ENCODE measurements around the gene LIMS1.
A peak's percentile ranks its signal among the peaks of the same experiment; 100 is the strongest.
"Not testable (repeated sequence)": the region's sequence is repeated elsewhere in the genome, so short reads cannot be mapped to it uniquely, and the experiment has no call there.

Gene LIMS1

DNA sequence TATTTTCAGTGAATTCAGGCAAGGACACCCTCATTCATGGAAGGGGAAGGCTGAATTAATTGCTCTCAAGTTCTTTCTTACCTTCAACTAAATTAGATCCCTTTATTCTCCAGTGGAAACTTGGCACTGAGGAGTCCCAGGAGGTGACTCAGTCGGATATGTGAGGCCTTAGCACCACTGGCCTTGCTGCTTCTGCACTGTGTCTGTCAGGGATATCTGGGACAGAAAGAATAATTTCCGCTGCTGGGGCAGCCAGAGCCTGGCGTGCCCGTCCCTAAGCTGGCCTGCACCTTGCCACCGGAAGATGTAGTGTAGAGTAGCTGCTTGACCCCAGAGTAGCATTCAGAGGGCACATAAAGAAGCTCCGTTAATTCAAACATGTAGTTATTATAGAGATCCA is 53.4 kb downstream of the LIMS1 start:
- DNase-seq (ENCODE audit: low read depth): no peak

GRCh38 chr2:108588070-108588668 is 53.9 kb downstream of the LIMS1 start:
- DNase-seq (ENCODE audit: low read depth): no peak

- no peak for DNase-seq (ENCODE audit: low read depth)
These were observed 55.1 kb downstream of the LIMS1 start for GRCh38 chr2:108589372-108589771.

DNA sequence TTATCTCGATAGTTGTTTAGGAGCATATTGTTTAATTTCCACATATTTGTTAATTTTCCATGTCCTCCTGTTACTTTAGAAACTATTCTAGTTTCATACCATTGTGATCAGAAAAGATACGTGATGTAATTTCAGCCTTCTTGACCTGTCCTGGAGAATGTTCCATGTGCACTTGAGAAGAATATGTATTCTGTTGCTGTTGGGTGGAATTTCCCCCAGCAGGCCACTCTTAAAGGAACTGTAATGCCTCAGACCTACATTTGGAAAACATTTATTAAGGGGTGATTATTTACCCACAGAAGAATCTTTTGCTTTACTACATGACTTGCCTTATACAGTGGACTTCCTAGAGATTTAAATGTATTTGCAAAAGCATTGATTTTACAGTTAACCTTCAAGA is 55.5 kb downstream of the LIMS1 start:
- no peak for DNase-seq (ENCODE audit: low read depth)

DNA sequence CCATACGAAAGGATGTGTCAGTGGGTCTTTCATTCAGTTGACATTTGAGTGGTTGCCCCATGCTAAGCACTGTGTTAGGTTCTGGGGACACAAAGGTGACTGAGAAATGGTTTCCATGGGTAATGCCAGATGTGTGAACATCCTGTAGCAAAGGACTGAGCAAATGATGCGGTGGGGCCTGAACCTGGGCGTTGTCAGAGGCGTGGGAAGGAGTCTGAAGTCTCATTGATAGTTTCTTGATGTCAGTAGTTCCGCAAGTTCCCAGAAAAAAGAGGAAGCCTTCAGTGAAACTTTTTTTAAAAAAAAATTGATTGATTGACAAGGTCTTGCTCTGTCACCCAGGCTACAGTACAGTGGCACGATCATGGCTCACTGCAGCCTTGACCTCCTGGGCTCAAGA is 56.9 kb downstream of the LIMS1 start:
- DNase-seq (ENCODE audit: low read depth): no peak

DNA sequence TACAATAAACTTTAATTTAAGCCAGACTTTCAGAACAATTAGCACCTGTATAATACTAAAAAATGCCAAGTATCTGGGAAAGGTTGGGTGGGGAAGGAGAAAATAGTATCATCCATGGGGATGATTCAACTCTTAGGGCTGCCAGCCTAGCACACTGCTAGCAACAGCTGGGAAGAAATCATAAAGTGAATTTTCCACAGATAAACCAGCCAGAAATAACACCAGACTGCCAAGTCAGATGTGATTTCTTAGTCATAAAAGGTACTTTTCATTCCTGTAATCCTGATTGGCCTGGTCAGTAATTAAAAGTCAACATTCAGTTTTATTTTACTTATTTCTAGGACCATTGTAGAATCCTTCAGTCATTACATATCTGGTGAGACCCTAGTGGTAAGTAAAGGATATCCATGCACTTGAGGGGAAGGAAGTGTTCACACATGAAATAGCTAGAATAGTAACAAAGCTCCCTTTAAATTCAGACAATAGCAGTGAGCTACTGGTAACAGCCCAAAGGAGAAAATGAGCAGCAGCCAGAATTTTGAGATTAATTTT is 59.4 kb downstream of the LIMS1 start:
- DNase-seq (ENCODE audit: low read depth): peak; percentile 83

DNA sequence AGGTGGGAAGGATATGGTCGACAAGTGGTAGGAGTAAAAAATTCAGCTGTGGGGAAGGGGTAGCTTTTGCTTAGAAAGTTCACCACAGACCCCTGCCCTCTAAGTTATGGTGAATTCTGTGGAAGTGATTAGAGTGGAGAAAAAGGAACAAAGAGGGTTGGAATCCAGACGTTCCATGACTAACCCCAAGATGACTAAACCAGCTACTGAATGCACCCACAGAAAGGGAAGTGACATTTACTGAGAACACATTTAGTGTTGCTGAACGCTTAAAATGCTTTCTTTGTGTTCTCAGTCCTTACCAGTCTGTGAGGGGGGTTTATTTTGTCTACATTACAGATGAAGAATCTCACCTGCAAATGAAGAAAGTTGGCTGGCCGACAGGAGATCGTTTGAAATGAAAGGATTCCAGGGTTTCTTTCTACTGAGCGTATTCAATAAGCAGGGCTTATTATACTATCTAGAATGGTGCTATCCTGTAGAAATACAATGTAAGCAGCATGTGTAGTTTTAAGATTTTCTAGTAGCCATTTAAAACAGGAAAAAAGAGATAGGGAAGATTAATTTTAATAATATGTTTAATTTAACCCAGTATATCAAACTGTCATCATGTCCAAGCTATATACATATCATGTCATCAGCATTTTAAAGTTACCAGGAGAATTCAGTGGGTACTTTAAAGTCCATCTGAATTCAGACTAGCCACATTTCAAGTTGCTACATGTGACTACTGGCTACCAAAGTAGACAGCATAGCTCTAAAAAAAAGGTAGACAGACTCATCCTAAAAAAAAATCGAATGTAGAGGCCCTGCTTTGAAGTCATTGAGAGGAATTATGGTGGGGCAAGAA is 60.1 kb downstream of the LIMS1 start:
- DNase-seq (ENCODE audit: low read depth): peak; percentile 76

DNA sequence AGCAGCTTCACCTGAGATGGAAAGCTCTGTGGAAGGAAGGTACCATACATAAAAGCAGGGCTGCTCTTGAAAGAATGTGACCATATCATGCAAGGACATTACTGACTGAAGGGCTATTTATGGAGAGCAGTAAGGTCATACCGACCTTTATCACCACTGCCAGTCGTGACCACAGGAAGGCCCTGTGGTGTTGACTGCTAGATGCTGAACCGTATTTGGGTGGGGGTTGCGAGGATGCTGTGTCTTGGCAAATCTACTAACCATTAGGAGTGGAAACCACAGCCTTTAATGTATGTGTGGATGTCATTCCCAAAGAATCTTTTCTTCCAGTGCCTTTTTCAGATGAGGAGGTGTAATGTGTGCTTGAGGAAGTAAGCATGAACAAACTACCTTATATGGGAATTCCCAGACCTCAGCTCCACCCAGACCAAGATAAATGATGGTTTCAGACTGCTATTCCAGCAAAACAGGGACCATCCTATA is 60.8 kb downstream of the LIMS1 start:
- DNase-seq (ENCODE audit: low read depth): peak; percentile 89

DNA sequence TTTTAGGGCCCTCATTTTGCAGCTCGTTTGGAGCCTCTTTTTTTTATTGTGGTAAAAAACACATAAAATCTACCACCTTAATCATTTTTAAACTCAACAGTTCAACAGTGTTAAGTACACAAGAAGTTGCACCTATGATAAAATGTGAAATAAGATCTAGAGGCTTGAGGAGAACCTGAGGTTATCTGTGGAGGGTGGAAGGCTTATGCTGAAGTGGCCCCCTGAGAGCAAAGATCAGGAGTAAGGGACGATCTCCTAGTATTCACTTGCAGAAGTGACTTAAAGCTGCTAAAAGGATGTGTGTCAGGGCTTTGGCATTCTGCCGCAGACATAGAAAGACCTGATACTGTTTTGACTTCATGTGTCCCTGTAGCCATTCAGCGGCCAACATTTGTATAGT is 61.5 kb downstream of the LIMS1 start:
- DNase-seq (ENCODE audit: low read depth): not testable (repeated sequence)

DNA sequence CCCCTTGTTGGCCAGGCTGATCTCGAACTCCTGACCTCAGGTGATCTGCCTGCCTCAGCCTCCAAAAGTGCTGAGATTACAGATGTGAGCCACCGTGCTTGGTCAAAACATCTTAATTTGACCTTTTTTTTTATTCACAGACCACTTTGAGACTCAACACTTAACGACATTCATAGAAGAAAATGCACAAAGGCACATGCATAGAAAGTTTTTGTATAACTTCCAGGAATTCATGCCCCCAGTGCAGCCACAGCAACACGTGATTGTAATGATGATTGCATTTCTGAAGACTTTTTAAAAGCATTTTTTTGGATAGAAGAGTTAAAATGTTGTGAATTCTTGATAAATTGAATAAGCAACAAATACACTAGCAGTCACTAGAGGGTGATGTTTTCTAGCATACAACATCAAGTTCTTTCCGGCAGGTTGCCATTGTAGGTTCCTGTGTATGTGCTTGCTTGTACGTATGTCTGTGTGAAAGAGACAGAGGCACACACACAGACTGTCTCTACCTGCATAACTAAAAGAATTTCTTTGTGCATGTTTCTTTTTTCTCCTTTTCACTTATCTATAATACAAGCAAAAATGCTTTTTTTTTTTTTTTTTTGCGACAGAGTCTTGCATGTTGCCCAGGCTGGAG is 63.0 kb downstream of the LIMS1 start:
- not testable (repeated sequence) for DNase-seq (ENCODE audit: low read depth)

- not testable (repeated sequence) for DNase-seq (ENCODE audit: low read depth)
These were observed 66.9 kb downstream of the LIMS1 start for GRCh38 chr2:108601199-108601598.

DNA sequence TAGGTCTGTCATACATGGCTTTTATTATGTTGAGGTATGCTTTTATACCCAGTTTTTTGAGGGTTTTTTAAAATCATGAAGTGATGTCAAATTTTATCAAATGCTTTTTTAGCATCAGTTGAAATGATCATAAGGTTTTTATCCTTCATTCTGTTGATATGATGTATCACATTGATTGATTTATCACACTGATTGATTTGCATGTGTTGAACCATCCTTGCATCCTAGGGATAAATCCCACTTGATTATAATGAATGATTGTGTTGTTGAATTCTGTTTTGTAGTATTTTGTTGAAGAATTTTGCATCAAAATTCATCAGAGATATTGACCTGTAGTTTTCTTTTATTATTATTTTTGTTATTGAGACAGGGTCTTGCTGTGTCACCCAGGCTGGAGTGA is 68.2 kb downstream of the LIMS1 start:
- no peak for DNase-seq (ENCODE audit: low read depth)

DNA sequence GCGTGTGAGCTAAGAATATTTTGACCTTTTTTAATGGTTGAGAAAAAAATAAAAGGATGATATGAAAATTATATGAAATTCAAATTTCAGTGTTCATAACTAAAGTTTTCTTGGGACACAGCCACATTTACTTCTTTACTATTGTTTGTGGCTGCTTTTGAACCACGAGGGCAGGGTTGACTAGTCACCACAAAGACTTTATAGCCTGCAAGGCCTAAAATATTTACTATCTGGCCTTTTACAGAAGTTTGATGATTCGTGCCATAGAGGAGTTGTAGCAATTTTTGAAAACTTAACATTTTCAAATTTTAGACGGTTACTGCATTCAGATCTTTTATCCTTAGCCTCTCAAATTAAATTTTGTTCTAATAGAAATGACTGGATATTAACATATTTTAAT is 69.9 kb downstream of the LIMS1 start:
- DNase-seq (ENCODE audit: low read depth): no peak

- no peak for DNase-seq (ENCODE audit: low read depth)
These were observed 71.7 kb downstream of the LIMS1 start for GRCh38 chr2:108605947-108606346.

- DNase-seq (ENCODE audit: low read depth): no peak
These were observed 73.5 kb downstream of the LIMS1 start for GRCh38 chr2:108607706-108608301.

DNA sequence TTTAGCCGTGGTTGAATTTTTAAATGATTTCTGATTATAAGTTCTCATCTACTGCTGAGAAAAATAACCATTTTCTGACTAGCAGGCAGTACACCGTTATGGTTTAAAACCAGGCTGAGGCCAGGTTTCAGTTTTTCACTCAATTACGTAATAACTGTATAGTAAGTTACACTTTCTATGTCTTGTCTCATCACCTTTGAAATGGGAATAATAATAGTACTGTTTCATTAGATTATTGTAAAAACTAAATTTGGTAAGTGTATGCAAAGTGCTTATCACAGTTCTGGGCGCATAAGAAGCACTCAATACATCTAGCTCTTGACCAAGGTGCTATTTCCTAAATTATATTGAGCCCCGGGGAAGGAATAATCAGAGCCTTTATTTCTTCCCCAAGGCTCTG is 76.8 kb downstream of the LIMS1 start:
- no peak for DNase-seq (ENCODE audit: low read depth)

DNA sequence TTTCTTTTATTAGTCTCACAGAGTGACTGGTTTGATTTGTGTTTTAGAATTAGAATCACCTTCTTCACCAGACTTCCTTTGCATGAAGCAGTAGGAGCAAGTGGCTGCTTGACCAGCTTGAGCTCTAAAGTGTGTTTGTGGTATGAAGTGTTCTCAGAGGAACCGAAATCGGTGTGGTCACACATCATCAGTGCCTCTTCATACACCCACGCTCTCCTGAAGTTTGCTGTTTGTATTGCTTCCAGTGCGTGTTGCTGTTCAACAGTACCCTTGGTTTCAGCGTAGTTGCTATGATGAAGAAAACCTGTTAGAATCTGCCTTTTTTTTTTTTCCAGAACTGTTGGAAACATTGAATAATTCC is 77.9 kb downstream of the LIMS1 start:
- no peak for DNase-seq (ENCODE audit: low read depth)

DNA sequence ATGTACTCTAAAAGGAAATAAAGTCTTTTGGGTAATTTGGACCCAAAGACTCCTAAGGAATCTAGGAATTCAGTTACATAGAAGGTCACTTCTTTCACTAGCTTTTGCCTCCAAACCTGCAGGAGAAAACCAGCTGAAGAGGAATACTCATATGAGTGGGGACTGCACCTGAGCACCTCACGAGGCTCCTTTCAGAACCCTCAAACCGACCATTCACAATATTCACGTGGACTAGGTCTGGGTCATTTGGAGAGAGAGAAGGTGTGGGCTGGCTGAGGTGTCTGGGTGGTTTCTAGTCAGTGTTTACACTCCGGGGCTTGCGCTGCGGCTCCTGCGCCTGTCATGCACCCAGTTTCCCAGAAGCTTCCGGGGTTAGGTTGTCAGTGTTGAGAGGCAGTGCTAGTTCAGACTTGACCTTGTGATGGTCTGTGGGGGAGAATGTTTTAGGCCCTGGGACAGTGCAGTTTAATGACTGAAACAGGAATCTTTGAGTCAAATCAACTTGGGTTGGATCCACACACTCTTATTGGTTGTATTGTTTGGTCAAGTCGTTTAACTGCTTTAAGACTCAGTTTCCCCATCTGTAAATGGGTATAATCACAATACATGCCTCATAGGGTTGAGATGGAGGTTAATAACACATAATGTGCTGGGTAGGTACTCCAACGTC is 78.4 kb downstream of the LIMS1 start:
- DNase-seq (ENCODE audit: low read depth): no peak

DNA sequence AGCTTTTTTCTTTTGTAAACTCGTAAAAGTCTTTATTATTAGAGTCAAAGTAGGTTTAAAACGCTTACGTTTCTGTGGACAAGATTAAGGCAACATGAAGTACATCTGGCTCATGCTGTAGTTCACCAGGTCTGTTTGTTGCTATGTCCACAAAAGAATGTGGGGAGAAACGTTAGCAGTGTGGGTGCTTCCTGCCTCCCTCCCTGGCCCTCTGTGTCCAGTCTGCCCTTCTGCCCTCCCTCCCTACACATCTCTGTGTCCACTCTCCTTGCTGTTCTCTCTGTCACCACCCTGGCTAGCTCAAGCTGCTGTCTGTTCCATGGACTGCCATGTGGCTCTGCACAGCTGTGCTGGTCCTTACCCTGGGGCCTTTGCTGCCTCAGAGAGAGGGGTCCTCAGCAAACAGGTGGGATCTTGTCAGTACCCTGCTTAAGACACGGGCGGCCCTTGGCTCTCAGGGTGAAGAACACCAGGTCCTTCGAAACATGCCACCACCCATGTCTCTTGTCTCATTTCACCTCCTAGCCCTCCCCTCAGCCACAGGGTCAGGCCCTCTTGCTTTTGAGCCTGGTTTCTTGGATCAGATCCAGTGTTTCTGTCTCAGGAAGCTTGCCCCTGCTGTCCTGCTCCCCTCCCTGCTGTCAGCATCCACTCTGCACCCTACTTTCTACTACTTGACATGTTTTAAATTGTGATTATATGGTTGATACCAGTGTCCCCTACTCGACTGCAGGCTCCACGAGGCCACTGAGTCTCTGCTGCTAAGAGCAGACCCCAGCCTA is 79.2 kb downstream of the LIMS1 start:
- DNase-seq (ENCODE audit: low read depth): no peak

DNA sequence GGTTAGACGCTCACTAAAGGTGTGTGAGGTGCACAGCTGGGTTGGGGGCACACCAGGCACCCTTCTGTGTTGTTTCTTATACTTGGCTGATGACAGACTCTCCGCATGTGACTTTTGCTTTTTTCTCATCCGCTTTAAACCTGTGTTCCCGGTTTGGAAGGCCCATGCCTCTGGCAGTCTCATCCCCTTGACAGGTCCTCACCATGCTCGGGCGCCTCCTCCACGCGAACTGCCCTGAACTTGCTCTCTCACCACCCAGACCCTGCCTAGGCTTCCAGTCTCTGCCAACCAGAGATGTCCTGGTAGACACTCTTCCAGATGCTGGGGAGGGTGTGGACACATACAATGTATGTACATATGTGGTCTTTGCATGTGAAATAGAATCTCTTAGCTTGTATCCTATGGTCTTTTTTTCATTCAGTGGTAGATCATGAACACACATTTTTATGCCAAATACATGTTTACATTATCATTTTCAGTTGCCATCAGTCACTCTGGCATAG is 79.8 kb downstream of the LIMS1 start:
- DNase-seq (ENCODE audit: low read depth): no peak

GRCh38 chr2:108614659-108615058 is 80.4 kb downstream of the LIMS1 start:
- DNase-seq (ENCODE audit: low read depth): no peak

Data from GM04503 (cell line).